Measurements from ENCODE around the gene TBC1D24. TPM values are rescaled to one million over a fixed set of nuclear protein-coding genes. Genes with fewer than 3 reads are reported as not detected.
A peak's percentile ranks its signal among the peaks of the same experiment; 100 is the strongest.

The TBC1D24 gene
- polyA plus RNA-seq, 1 donor (not counting 4 experiments of a cell fraction or from before 2014, with no cell fraction given): 3.0 TPM

GRCh38 chr16:2459647-2460390, 15.1 kb upstream of the TBC1D24 start, which contains the start of gene TEDC2:
Gene TEDC2, plus strand, starts transcription at chr16:2460109. Its CDS starts 36 bp downstream, at chr16:2460145.
- Histone ChIP-seq H3K79me2 (ENCODE audit: control insufficient read depth, insufficient read depth, low read length) (no peaks in the 10 kb centered on the region), H3K9ac (ENCODE audit: control insufficient read depth, extremely low read depth, insufficient read depth, low read length) (peak within 1 kb of the TSS; percentile 61), H3K9me1 (ENCODE audit: control insufficient read depth, extremely low read depth, insufficient read depth, low read length) (no peaks in the 10 kb centered on the region), H3K9me3 (ENCODE audit: control insufficient read depth, low read depth, low read length) (no peaks in the 10 kb centered on the region), H4K20me1 (ENCODE audit: control insufficient read depth, extremely low read depth, insufficient read depth, low read length) (no peaks in the 10 kb centered on the region), H3K36me3 (ENCODE audit: control insufficient read depth in 2 of 2, extremely low read depth in 1 of 2, insufficient read depth in 2 of 2, low read length in 2 of 2) (peaks cover 6 to 17% of the 10 kb centered on the region in 2 experiments), H2AFZ (ENCODE audit: control insufficient read depth, low read length) (peak within 1 kb of the TSS; percentile 87), H3K27me3 (ENCODE audit: control insufficient read depth, extremely low read depth, insufficient read depth, low read length) (no peaks in the 10 kb centered on the region), H3K4me3 (ENCODE audit: control insufficient read depth in 2 of 3, extremely low read depth in 1 of 3, insufficient read depth in 2 of 3, low read depth in 1 of 3, low read length in 3 of 3) (peak within 1 kb of the TSS; percentile 43 to 82 (median 76)), H3K4me1 (ENCODE audit: control insufficient read depth, extremely low read depth, insufficient read depth, low read length) (peaks cover 10% of the 10 kb centered on the region), H3K27ac (ENCODE audit: control insufficient read depth, insufficient read depth, low read length) (peak within 1 kb of the TSS; percentile 8), H3K4me2 (ENCODE audit: control insufficient read depth, extremely low read depth, insufficient read depth, low read depth, low read length) (peak within 1 kb of the TSS; percentile 93)
- dilution Hi-C loops (cut with MboI; ENCODE audit: extremely low pct_ligation_motif_present, low sequenced_read_pairs): no loop called here
- FAIRE-seq (peak; percentile 53), DNase-seq (ENCODE audit: low read depth, low spot score) (peak; percentile 74)
- TF ChIP-seq CTCF (optimal IDR thresholded peaks at IDR 0.05 in 1 of 3, IDR thresholded peaks at IDR 0.05 in 1 of 3, conservative IDR thresholded peaks at IDR 0.05 in 1 of 3; ENCODE audit: extremely low read depth in 1 of 3, insufficient read depth in 2 of 3, low read length in 3 of 3) (no peak), EZH2 (IDR thresholded peaks at IDR 0.05; ENCODE audit: low read length) (no peak)

- no peaks in the 10 kb centered on the region for H3K79me2 ChIP-seq (ENCODE audit: control insufficient read depth, insufficient read depth, low read length)
- no peaks in the 10 kb centered on the region for H4K20me1 ChIP-seq (ENCODE audit: control insufficient read depth, extremely low read depth, insufficient read depth, low read length)
- peak overlapping the region; percentile 47 for H2AFZ ChIP-seq (ENCODE audit: control insufficient read depth, low read length)
- H3K4me1 ChIP-seq (ENCODE audit: control insufficient read depth, extremely low read depth, insufficient read depth, low read length): peaks cover 10% of the 10 kb centered on the region
- peak overlapping the region; percentile 43 to 82 (median 76) for H3K4me3 ChIP-seq (ENCODE audit: control insufficient read depth in 2 of 3, extremely low read depth in 1 of 3, insufficient read depth in 2 of 3, low read depth in 1 of 3, low read length in 3 of 3)
- DNase-seq (ENCODE audit: low read depth, low spot score): no peak
- peak overlapping the region; percentile 28 for H3K9ac ChIP-seq (ENCODE audit: control insufficient read depth, extremely low read depth, insufficient read depth, low read length)
- dilution Hi-C loops (cut with MboI; ENCODE audit: extremely low pct_ligation_motif_present, low sequenced_read_pairs): no loop called here
- peak overlapping the region; percentile 93 for H3K4me2 ChIP-seq (ENCODE audit: control insufficient read depth, extremely low read depth, insufficient read depth, low read depth, low read length)
- TF ChIP-seq EZH2 (IDR thresholded peaks at IDR 0.05; ENCODE audit: low read length) (no peak), CTCF (optimal IDR thresholded peaks at IDR 0.05 in 1 of 3, IDR thresholded peaks at IDR 0.05 in 1 of 3, conservative IDR thresholded peaks at IDR 0.05 in 1 of 3; ENCODE audit: extremely low read depth in 1 of 3, insufficient read depth in 2 of 3, low read length in 3 of 3) (no peak)
- no peaks in the 10 kb centered on the region for H3K9me1 ChIP-seq (ENCODE audit: control insufficient read depth, extremely low read depth, insufficient read depth, low read length)
- H3K27ac ChIP-seq (ENCODE audit: control insufficient read depth, insufficient read depth, low read length): peak overlapping the region; percentile 8
- H3K9me3 ChIP-seq (ENCODE audit: control insufficient read depth, low read depth, low read length): no peaks in the 10 kb centered on the region
- H3K36me3 ChIP-seq (ENCODE audit: control insufficient read depth in 2 of 2, extremely low read depth in 1 of 2, insufficient read depth in 2 of 2, low read length in 2 of 2): peaks cover 6 to 13% of the 10 kb centered on the region in 2 experiments
- FAIRE-seq: no peak
- no peaks in the 10 kb centered on the region for H3K27me3 ChIP-seq (ENCODE audit: control insufficient read depth, extremely low read depth, insufficient read depth, low read length)
Measured at GRCh38 chr16:2460391-2460713, 14.6 kb upstream of the TBC1D24 start.
